Panc1 (cell line): ENCODE measurements around the gene KIF1A. TPM values are rescaled to one million over a fixed set of nuclear protein-coding genes. Genes with fewer than 3 reads are reported as not detected.
A peak's percentile ranks its signal among the peaks of the same experiment; 100 is the strongest.

ENCODE experiments used
- ATAC-seq: fragments of 200-7000 bp; cut with Tn5 transposase; 2 replicates; pipeline ENCODE4 v1.9.1; 2020; ENCODE audit warnings: mild to moderate bottlenecking, moderate library complexity
- Bru-seq: library from RNA; stranded (reverse); fragments of 400-500 nt; gene quantifications from one replicate; lab custom pipeline; 2021; lab: Mats Ljungman, UMichigan
- BruChase-seq, 2 experiments: library from RNA; stranded (reverse); fragments of 400-500 nt; gene quantifications; one replicate each; lab custom pipeline; 2021; lab: Mats Ljungman, UMichigan
- BruUV-seq: library from RNA; stranded (reverse); fragments of 400-500 nt; replicated peaks from 2 replicates; lab custom pipeline; 2021; lab: Mats Ljungman, UMichigan
- CTCF ChIA-PET: fragments of 300-600 bp; sonication (Branson Sonifier 250); formaldehyde crosslinking; loops from one replicate; lab custom pipeline; 2022; ENCODE audit warnings: antibody characterized with exemption; lab: Charles Lee
- POLR2A ChIA-PET: fragments of 300-600 bp; sonication (Branson Sonifier 250); formaldehyde crosslinking; loops from one replicate; lab custom pipeline; 2022; ENCODE audit warnings: antibody characterized with exemption; lab: Charles Lee
- DNase-seq: peaks from one replicate; pipeline ENCODE4 v3.0.0-alpha.2; 2010; ENCODE audit warnings: low read depth, low spot score
- H3K27ac ChIP-seq: 2 replicates; pipeline ENCODE4 v1.5.1; 2011; ENCODE audit warnings: mild to moderate bottlenecking, low read length, inconsistent platforms
- H3K27me3 ChIP-seq: fragments of 200-500 bp; sonication (Bioruptor generic); 2 replicates; pipeline ENCODE4 v1.6.0; 2014; ENCODE audit warnings: low read length, inconsistent platforms; ENCODE audit not compliant: control insufficient read depth, insufficient read depth
- H3K36me3 ChIP-seq: fragments of 200-500 bp; sonication (Bioruptor generic); 2 replicates; pipeline ENCODE4 v1.5.1; 2014; ENCODE audit warnings: inconsistent platforms, mild to moderate bottlenecking, low read length, moderate library complexity; ENCODE audit not compliant: control insufficient read depth, insufficient read depth
- H3K4me1 ChIP-seq: 2 replicates; pipeline ENCODE4 v1.5.1; 2011; ENCODE audit warnings: inconsistent platforms, mild to moderate bottlenecking, low read length, moderate library complexity; ENCODE audit not compliant: control insufficient read depth, insufficient read depth
- H3K4me3 ChIP-seq, 2 experiments: 2 replicates each; pipeline ENCODE4 v1.5.1; 2011 to 2012; ENCODE audit warnings: low read depth in 2 of 2, low read length in 2 of 2, mild to moderate bottlenecking in 2 of 2, inconsistent platforms in 1 of 2, moderate library complexity in 1 of 2
- H3K9me3 ChIP-seq: fragments of 200-500 bp; sonication (Bioruptor generic); 2 replicates; pipeline ENCODE4 v1.5.1; 2014; ENCODE audit warnings: low read depth, mild to moderate bottlenecking, inconsistent platforms, low read length, moderate library complexity; ENCODE audit not compliant: control insufficient read depth, insufficient read depth
- POLR2AphosphoS5 ChIP-seq: IDR thresholded peaks from 2 replicates; pipeline ENCODE4 v1.6.1; 2012; ENCODE audit warnings: mild to moderate bottlenecking, low read depth, low read length, moderate library complexity
- SIN3A ChIP-seq: IDR thresholded peaks from 2 replicates; pipeline ENCODE4 v1.6.1; 2012; ENCODE audit warnings: low read depth, mild to moderate bottlenecking, low read length, moderate library complexity, borderline replicate concordance; ENCODE audit not compliant: insufficient read depth
- TCF7L2 ChIP-seq: IDR thresholded peaks from 2 replicates; pipeline ENCODE4 v1.6.1; 2011; ENCODE audit warnings: mild to moderate bottlenecking, low read depth, low read length, inconsistent platforms
- in situ Hi-C: cut with HindIII; loops from 2 replicates; pipeline ENCODE4 v1.10.0; 2016; ENCODE audit warnings: low sequenced_read_pairs, low pct_unique_long_range_greater_than_20kb
- intact Hi-C: fragments of 100-400 bp; cut with micrococcal nuclease; formaldehyde crosslinking; loops from one replicate; pipeline ENCODE4 v1.10.0; 2022; ENCODE audit not compliant: unreplicated experiment
- long read RNA-seq: library from polyadenylated mRNA; unstranded; transcript quantifications from one replicate; pipeline ENCODE4 v2.0.0, GENCODE V29; 2021; ENCODE audit not compliant: unreplicated experiment
- polyA plus RNA-seq: library from polyadenylated mRNA; unstranded; fragments of >200 nt; gene quantifications from one replicate; pipeline ENCODE4 v1.2.1, GENCODE V29; 2012; ENCODE audit warnings: missing spikeins; ENCODE audit not compliant: insufficient read length
- total RNA-seq: library from RNA; stranded (reverse); gene quantifications from one replicate; pipeline ENCODE4 v1.2.1, GENCODE V29; 2021; ENCODE audit not compliant: unreplicated experiment
- TF ChIP-seq, protein P1 (sequence below), 2 experiments: IDR thresholded peaks; 2 replicates each; pipeline ENCODE4 v1.6.1; 2011 to 2012; ENCODE audit warnings: low read depth in 2 of 2, control low read depth in 1 of 2, low read length in 1 of 2, mild to moderate bottlenecking in 1 of 2, moderate library complexity in 1 of 2; ENCODE audit not compliant: insufficient read depth in 1 of 2
- TF ChIP-seq, protein P2 (sequence below): fragments of 450-650 bp; IDR thresholded peaks from 2 replicates; pipeline ENCODE4 v1.5.1; 2017; ENCODE audit warnings: mild to moderate bottlenecking

The KIF1A gene, protein sequence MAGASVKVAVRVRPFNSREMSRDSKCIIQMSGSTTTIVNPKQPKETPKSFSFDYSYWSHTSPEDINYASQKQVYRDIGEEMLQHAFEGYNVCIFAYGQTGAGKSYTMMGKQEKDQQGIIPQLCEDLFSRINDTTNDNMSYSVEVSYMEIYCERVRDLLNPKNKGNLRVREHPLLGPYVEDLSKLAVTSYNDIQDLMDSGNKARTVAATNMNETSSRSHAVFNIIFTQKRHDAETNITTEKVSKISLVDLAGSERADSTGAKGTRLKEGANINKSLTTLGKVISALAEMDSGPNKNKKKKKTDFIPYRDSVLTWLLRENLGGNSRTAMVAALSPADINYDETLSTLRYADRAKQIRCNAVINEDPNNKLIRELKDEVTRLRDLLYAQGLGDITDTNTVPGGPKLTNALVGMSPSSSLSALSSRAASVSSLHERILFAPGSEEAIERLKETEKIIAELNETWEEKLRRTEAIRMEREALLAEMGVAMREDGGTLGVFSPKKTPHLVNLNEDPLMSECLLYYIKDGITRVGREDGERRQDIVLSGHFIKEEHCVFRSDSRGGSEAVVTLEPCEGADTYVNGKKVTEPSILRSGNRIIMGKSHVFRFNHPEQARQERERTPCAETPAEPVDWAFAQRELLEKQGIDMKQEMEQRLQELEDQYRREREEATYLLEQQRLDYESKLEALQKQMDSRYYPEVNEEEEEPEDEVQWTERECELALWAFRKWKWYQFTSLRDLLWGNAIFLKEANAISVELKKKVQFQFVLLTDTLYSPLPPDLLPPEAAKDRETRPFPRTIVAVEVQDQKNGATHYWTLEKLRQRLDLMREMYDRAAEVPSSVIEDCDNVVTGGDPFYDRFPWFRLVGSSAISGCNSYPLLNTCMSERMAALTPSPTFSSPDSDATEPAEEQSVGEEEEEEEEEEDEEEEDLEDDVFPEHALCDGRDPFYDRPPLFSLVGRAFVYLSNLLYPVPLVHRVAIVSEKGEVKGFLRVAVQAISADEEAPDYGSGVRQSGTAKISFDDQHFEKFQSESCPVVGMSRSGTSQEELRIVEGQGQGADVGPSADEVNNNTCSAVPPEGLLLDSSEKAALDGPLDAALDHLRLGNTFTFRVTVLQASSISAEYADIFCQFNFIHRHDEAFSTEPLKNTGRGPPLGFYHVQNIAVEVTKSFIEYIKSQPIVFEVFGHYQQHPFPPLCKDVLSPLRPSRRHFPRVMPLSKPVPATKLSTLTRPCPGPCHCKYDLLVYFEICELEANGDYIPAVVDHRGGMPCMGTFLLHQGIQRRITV (N-terminal part only)
- total RNA-seq (132 TPM), Bru-seq, nascent RNA (percentile 62 among the genes with signal in this experiment), BruChase-seq, experiment 1, labeled RNA remaining after a 2-hour chase (percentile 65 among the genes with signal in this experiment), BruChase-seq, experiment 2, labeled RNA remaining after a 6-hour chase (percentile 80 among the genes with signal in this experiment)
- polyA plus RNA-seq: 124 TPM
- long read RNA-seq, full-length matches to known transcripts: 1 of 251 reads
- long read RNA-seq, partial matches to known transcripts: 119 of 251 reads
- long read RNA-seq, other reads (novel, unspliced or antisense): 131 of 251 reads

DNA sequence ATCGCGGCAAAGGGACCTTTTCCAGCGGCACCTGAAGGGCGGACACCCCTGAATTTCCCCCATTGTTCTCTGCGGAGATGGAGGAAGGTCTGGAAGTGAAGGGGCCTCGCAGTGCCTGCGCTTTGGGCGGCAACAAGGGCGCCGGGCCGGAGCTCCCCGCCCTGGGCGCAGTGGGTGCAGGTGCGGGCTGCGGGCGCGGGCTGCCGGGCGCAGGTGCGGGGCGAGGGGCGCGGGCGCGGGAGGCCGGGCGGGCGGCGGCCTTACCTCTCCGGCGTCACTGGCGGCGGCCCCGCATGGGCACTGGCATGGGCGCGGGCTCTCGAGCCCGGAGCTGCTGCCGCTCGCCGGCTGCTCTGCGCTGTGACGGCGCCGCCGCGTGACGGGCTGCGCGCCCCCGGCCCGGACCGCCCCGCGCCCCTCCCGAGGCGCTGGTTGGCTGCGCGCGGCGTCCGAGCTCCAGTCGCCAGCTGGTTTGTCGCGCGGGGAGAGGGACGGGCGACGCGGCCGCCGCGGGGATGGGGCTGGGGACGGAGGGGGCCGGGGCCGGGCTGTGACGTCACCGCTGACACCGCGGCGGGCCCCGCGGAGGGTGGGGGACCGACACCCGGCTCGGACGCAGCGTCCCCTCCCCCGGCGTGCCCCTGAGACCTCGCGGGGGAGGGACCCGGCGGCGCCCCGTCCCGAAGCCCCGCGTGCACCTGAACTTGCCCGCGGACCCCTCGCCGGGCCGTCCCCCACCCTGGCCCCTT lies at the start of gene KIF1A:
Gene KIF1A, minus strand, starts transcription at position 362 of the 749 bp plus-strand sequence. CDS start 22,467 bp downstream, outside the sequence.
- BruUV-seq: no TSS peak
- CTCF ChIA-PET: interaction anchor here (0.7 kb wide), 1 partner anchor 19 kb away, joined by 5 read pairs; no protein-coding TSS in a partner anchor
- ATAC-seq: peak; percentile 79
- Histone ChIP-seq H3K27me3 (peaks cover 5% of the 10 kb centered on the region), H3K27ac (0 out of 2 replicates have a peak within 1 kb of the TSS, but pooled peaks have one; percentile 17), H3K9me3 (no peaks in the 10 kb centered on the region), H3K36me3 (no peaks in the 10 kb centered on the region), H3K4me1 (peaks cover 3% of the 10 kb centered on the region; the same call in 1 of the 2 replicates), H3K4me3 (peak within 1 kb of the TSS; percentile 56 to 57)
- DNase-seq: no peak
- intact Hi-C loops (no loop called here), in situ Hi-C loops (no loop called here)
- POLR2A ChIA-PET: interaction anchor here (0.6 to 0.7 kb wide), 2 partner anchors 280 to 323 kb away, joined by 3 to 4 read pairs; no protein-coding TSS in a partner anchor
- TF ChIP-seq, protein P1, sequence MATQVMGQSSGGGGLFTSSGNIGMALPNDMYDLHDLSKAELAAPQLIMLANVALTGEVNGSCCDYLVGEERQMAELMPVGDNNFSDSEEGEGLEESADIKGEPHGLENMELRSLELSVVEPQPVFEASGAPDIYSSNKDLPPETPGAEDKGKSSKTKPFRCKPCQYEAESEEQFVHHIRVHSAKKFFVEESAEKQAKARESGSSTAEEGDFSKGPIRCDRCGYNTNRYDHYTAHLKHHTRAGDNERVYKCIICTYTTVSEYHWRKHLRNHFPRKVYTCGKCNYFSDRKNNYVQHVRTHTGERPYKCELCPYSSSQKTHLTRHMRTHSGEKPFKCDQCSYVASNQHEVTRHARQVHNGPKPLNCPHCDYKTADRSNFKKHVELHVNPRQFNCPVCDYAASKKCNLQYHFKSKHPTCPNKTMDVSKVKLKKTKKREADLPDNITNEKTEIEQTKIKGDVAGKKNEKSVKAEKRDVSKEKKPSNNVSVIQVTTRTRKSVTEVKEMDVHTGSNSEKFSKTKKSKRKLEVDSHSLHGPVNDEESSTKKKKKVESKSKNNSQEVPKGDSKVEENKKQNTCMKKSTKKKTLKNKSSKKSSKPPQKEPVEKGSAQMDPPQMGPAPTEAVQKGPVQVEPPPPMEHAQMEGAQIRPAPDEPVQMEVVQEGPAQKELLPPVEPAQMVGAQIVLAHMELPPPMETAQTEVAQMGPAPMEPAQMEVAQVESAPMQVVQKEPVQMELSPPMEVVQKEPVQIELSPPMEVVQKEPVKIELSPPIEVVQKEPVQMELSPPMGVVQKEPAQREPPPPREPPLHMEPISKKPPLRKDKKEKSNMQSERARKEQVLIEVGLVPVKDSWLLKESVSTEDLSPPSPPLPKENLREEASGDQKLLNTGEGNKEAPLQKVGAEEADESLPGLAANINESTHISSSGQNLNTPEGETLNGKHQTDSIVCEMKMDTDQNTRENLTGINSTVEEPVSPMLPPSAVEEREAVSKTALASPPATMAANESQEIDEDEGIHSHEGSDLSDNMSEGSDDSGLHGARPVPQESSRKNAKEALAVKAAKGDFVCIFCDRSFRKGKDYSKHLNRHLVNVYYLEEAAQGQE (IDR thresholded peaks at IDR 0.05; ENCODE audit: insufficient read depth in 1 of 2, low read depth in 2 of 2, low read length in 1 of 2): no peak
- TF ChIP-seq SIN3A (peak; percentile 55; the same call in 1 of the 2 replicates), POLR2AphosphoS5 (no peak), TCF7L2 (no peak)
- TF ChIP-seq, protein P2, sequence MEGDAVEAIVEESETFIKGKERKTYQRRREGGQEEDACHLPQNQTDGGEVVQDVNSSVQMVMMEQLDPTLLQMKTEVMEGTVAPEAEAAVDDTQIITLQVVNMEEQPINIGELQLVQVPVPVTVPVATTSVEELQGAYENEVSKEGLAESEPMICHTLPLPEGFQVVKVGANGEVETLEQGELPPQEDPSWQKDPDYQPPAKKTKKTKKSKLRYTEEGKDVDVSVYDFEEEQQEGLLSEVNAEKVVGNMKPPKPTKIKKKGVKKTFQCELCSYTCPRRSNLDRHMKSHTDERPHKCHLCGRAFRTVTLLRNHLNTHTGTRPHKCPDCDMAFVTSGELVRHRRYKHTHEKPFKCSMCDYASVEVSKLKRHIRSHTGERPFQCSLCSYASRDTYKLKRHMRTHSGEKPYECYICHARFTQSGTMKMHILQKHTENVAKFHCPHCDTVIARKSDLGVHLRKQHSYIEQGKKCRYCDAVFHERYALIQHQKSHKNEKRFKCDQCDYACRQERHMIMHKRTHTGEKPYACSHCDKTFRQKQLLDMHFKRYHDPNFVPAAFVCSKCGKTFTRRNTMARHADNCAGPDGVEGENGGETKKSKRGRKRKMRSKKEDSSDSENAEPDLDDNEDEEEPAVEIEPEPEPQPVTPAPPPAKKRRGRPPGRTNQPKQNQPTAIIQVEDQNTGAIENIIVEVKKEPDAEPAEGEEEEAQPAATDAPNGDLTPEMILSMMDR: no peak
